Endodermal cell (in vitro differentiated cells): ENCODE data around the gene GNAQ. TPM values are rescaled to one million over a fixed set of nuclear protein-coding genes. Genes with fewer than 3 reads are reported as not detected.
A peak's percentile ranks its signal among the peaks of the same experiment; 100 is the strongest.
"Not testable (repeated sequence)": the region's sequence is repeated elsewhere in the genome, so short reads cannot be mapped to it uniquely, and the experiment has no call there.

ENCODE experiments used
- DNase-seq: peaks from one replicate; pipeline ENCODE4 v3.0.0-alpha.2; 2017
- H3K27ac ChIP-seq: 2 replicates; pipeline ENCODE4 v1.5.1; 2013; ENCODE audit warnings: mild to moderate bottlenecking, low read depth, low read length, moderate library complexity
- H3K27me3 ChIP-seq: 2 replicates; pipeline ENCODE4 v1.6.1; 2013; ENCODE audit warnings: mild to moderate bottlenecking, low read length, moderate library complexity; ENCODE audit not compliant: insufficient read depth, control insufficient read depth, poor library complexity, severe bottlenecking
- H3K36me3 ChIP-seq: 2 replicates; pipeline ENCODE4 v1.7.0; 2013; ENCODE audit warnings: mild to moderate bottlenecking, low read length, moderate library complexity; ENCODE audit not compliant: control insufficient read depth, insufficient read depth
- H3K4me1 ChIP-seq: one replicate; pipeline ENCODE4 v1.7.0; 2013; ENCODE audit warnings: low read length; ENCODE audit not compliant: control insufficient read depth, insufficient read depth
- H3K4me3 ChIP-seq: 2 replicates; pipeline ENCODE4 v1.5.1; 2013; ENCODE audit warnings: mild to moderate bottlenecking, low read length, moderate library complexity
- H3K9ac ChIP-seq: 2 replicates; pipeline ENCODE4 v1.6.1; 2013; ENCODE audit warnings: mild to moderate bottlenecking, low read length, moderate library complexity; ENCODE audit not compliant: poor library complexity, severe bottlenecking; ENCODE audit errors: extremely low read depth
- H3K9me3 ChIP-seq: 2 replicates; pipeline ENCODE4 v1.6.1; 2013; ENCODE audit warnings: mild to moderate bottlenecking, low read length, moderate library complexity; ENCODE audit not compliant: control insufficient read depth
- H3K27ac Mint-ChIP-seq: 2 replicates; pipeline ENCODE4 v1.8.0; 2020; ENCODE audit warnings: mixed read lengths
- H3K27me3 Mint-ChIP-seq: 2 replicates; pipeline ENCODE4 v1.8.0; 2021; ENCODE audit warnings: mild to moderate bottlenecking, mixed read lengths; ENCODE audit not compliant: insufficient read depth
- H3K36me3 Mint-ChIP-seq: 2 replicates; pipeline ENCODE4 v1.8.0; 2020; ENCODE audit warnings: low read depth, mixed read lengths
- H3K4me1 Mint-ChIP-seq: 2 replicates; pipeline ENCODE4 v1.8.0; 2020; ENCODE audit warnings: mixed read lengths
- H3K4me3 Mint-ChIP-seq: 2 replicates; pipeline ENCODE4 v1.8.0; 2020; ENCODE audit warnings: mild to moderate bottlenecking, moderate library complexity, mixed read lengths
- H3K9me3 Mint-ChIP-seq: 2 replicates; pipeline ENCODE4 v1.8.0; 2020; ENCODE audit warnings: mild to moderate bottlenecking, mixed read lengths
- CTCF ChIP-seq: fragments of 200-600 bp; sonication (generic); conservative IDR thresholded peaks from 2 replicates; pipeline ENCODE4 v1.5.0; 2021; ENCODE audit warnings: antibody characterized with exemption, mild to moderate bottlenecking
- WGBS, 2 experiments: methylation state at CpG; one replicate each; pipeline versions ENCODE4 v1.1.5 to v1.1.7; 2013; ENCODE audit warnings: missing lambda C conversion rate in 2 of 2, mixed read lengths in 1 of 2; ENCODE audit not compliant: insufficient coverage in 1 of 2, insufficient read length in 1 of 2; 5-methylcytosine and 5-hydroxymethylcytosine counted together
- total RNA-seq, 2 donors: library from RNA; stranded (reverse); fragmentation: NEBNext Ultra II Directional in 1 of 2; extraction: Animal tissue kit (Norgen Biotek cat#: 25700) in 1 of 2; gene quantifications; 2 replicates in 1 of 2; 3 replicates in 1 of 2; pipeline ENCODE4 v1.2.1, GENCODE V29; 2021

GNAQ gene
- total RNA-seq, 2 donors from 2014 or later, result 46.0 to 57.6 TPM

GRCh38 chr9:77864211-77864889 lies 167.3 kb downstream of the GNAQ start:
- WGBS, 2 experiments, result 93% methylated on average over 3 to 5 of the region's 5 CpGs
- no peaks in the 10 kb centered on the region for H3K4me1 Mint-ChIP-seq
- H3K9me3 Mint-ChIP-seq, result peaks cover 36% of the 10 kb centered on the region
- Histone ChIP-seq H3K9ac (no peak overlapping the region), H3K4me3 (peak overlapping the region; percentile 13), H3K4me1 (no peaks in the 10 kb centered on the region), H3K36me3 (peaks cover 11% of the 10 kb centered on the region), H3K27ac (no peak overlapping the region), H3K27me3 (no peaks in the 10 kb centered on the region), H3K9me3 (peaks cover 43% of the 10 kb centered on the region)
- no peak overlapping the region for H3K27ac Mint-ChIP-seq
- no peak for TF ChIP-seq CTCF
- no peak overlapping the region for H3K4me3 Mint-ChIP-seq
- H3K27me3 Mint-ChIP-seq, result no peaks in the 10 kb centered on the region
- peaks cover 54% of the 10 kb centered on the region for H3K36me3 Mint-ChIP-seq
- DNase-seq, result no peak

GRCh38 chr9:77863638-77864037 lies 168.0 kb downstream of the GNAQ start:
- H3K9me3 Mint-ChIP-seq, result peaks cover 36% of the 10 kb centered on the region
- DNase-seq, H3K4me1 ChIP-seq, H3K27ac Mint-ChIP-seq, H3K9ac ChIP-seq, H3K4me1 Mint-ChIP-seq, H3K27me3 ChIP-seq, H3K27me3 Mint-ChIP-seq, H3K27ac ChIP-seq, H3K4me3 Mint-ChIP-seq, H3K4me3 ChIP-seq: not testable (repeated sequence)
- WGBS, 2 experiments, result 93 to 95% methylated on average over 5 of the region's 5 CpGs
- H3K36me3 Mint-ChIP-seq, result peaks cover 56% of the 10 kb centered on the region
- Histone ChIP-seq H3K9me3 (peaks cover 43% of the 10 kb centered on the region), H3K36me3 (peaks cover 11% of the 10 kb centered on the region)

- not testable (repeated sequence) for H3K27me3 Mint-ChIP-seq, H3K4me3 ChIP-seq, H3K4me3 Mint-ChIP-seq, H3K4me1 Mint-ChIP-seq, H3K27ac Mint-ChIP-seq, H3K27me3 ChIP-seq, H3K9ac ChIP-seq, H3K4me1 ChIP-seq, H3K27ac ChIP-seq, DNase-seq
- Histone ChIP-seq H3K9me3 (peaks cover 43% of the 10 kb centered on the region), H3K36me3 (peaks cover 11% of the 10 kb centered on the region)
- WGBS, 2 experiments, result 94 to 96% methylated on average over 3 of the region's 3 CpGs
- H3K36me3 Mint-ChIP-seq, result peaks cover 63% of the 10 kb centered on the region
- peaks cover 36% of the 10 kb centered on the region for H3K9me3 Mint-ChIP-seq
These were observed 170.7 kb downstream of the GNAQ start for GRCh38 chr9:77860953-77861352.

- Histone ChIP-seq H3K9me3 (peaks cover 20% of the 10 kb centered on the region), H3K9ac (no peak overlapping the region), H3K27ac (no peak overlapping the region), H3K4me1 (no peaks in the 10 kb centered on the region), H3K36me3 (no peaks in the 10 kb centered on the region), H3K27me3 (no peaks in the 10 kb centered on the region), H3K4me3 (no peak overlapping the region)
- Mint-ChIP-seq H3K4me3 (no peak overlapping the region), H3K4me1 (peaks cover 2% of the 10 kb centered on the region), H3K27ac (no peak overlapping the region), H3K27me3 (no peaks in the 10 kb centered on the region), H3K36me3 (peaks cover 31% of the 10 kb centered on the region), H3K9me3 (peaks cover 14% of the 10 kb centered on the region)
- 96% methylated on average over 2 of the region's 2 CpGs for WGBS, 2 experiments
- DNase-seq, result no peak
- TF ChIP-seq CTCF, result no peak
These were observed 173.9 kb downstream of the GNAQ start for GRCh38 chr9:77857513-77858259.
